GM23338 (cell line): ENCODE results near the gene SLC35D3. TPM values are rescaled to one million over a fixed set of nuclear protein-coding genes. Genes with fewer than 3 reads are reported as not detected.

Source experiments
- ATAC-seq: fragments of 200-7000 bp; cut with Tn5 transposase; 3 replicates; pipeline ENCODE4 v1.9.1; 2020
- DNase-seq: peaks from one replicate; pipeline ENCODE4 v3.0.0-alpha.2; 2015; ENCODE audit warnings: low spot score
- H2AFZ ChIP-seq: fragments of 200-600 bp; sonication (generic); 2 replicates; pipeline ENCODE4 v1.8.0; 2016; ENCODE audit warnings: antibody characterized with exemption, mild to moderate bottlenecking, moderate library complexity
- H3F3A ChIP-seq: fragments of 200-600 bp; sonication (generic); replicated peaks from 2 replicates; pipeline ENCODE4 v1.8.0; 2017; ENCODE audit warnings: antibody characterized with exemption, mixed run types, low read depth
- H3K27ac ChIP-seq: fragments of 200-600 bp; sonication (generic); 2 replicates; pipeline ENCODE4 v1.6.1; 2016; ENCODE audit warnings: low read depth
- H3K27me3 ChIP-seq: fragments of 200-600 bp; sonication (generic); 2 replicates; pipeline ENCODE4 v1.8.0; 2016; ENCODE audit warnings: mild to moderate bottlenecking, mixed run types, moderate library complexity; ENCODE audit not compliant: insufficient read depth
- H3K36me3 ChIP-seq: fragments of 200-600 bp; sonication (generic); 2 replicates; pipeline ENCODE4 v1.8.0; 2016; ENCODE audit warnings: mild to moderate bottlenecking; ENCODE audit not compliant: insufficient read depth
- H3K4me1 ChIP-seq: fragments of 200-600 bp; sonication (generic); 2 replicates; pipeline ENCODE4 v1.8.0; 2016; ENCODE audit warnings: mild to moderate bottlenecking, moderate library complexity; ENCODE audit not compliant: insufficient read depth
- H3K4me2 ChIP-seq: fragments of 200-600 bp; sonication (generic); 2 replicates; pipeline ENCODE4 v1.7.1; 2017; ENCODE audit warnings: mixed run types
- H3K4me3 ChIP-seq: fragments of 200-600 bp; sonication (generic); 2 replicates; pipeline ENCODE4 v1.6.1; 2016; ENCODE audit warnings: mixed run types
- H3K79me2 ChIP-seq: fragments of 200-600 bp; sonication (generic); replicated peaks from 2 replicates; pipeline ENCODE4 v1.8.0; 2017; ENCODE audit warnings: mild to moderate bottlenecking; ENCODE audit not compliant: insufficient read depth
- H3K9me2 ChIP-seq: fragments of 200-600 bp; sonication (generic); 2 replicates; pipeline ENCODE4 v1.8.0; 2017; ENCODE audit not compliant: insufficient read depth
- H4K20me1 ChIP-seq: fragments of 200-600 bp; sonication (generic); replicated peaks from 2 replicates; pipeline ENCODE4 v1.8.0; 2017; ENCODE audit warnings: mild to moderate bottlenecking; ENCODE audit not compliant: insufficient read depth
- H3K27ac Mint-ChIP-seq: 2 replicates; pipeline ENCODE4 v1.8.0; 2020; ENCODE audit warnings: inconsistent platforms, mild to moderate bottlenecking, moderate library complexity, mixed read lengths
- H3K27me3 Mint-ChIP-seq: 3 replicates; pipeline ENCODE4 v1.8.0; 2022; ENCODE audit warnings: low read depth, mild to moderate bottlenecking, moderate library complexity, mixed read lengths, inconsistent platforms; ENCODE audit not compliant: insufficient read depth, poor library complexity
- H3K36me3 Mint-ChIP-seq: 3 replicates; pipeline ENCODE4 v1.8.0; 2021; ENCODE audit warnings: low read depth, mild to moderate bottlenecking, inconsistent platforms, moderate library complexity, mixed read lengths
- H3K4me1 Mint-ChIP-seq: 3 replicates; pipeline ENCODE4 v1.8.0; 2020; ENCODE audit warnings: mild to moderate bottlenecking, inconsistent platforms, mixed read lengths
- H3K4me3 Mint-ChIP-seq: 3 replicates; pipeline ENCODE4 v1.8.0; 2021; ENCODE audit warnings: moderate library complexity, mild to moderate bottlenecking, inconsistent platforms, mixed read lengths
- H3K9me3 Mint-ChIP-seq: 3 replicates; pipeline ENCODE4 v1.8.0; 2020; ENCODE audit warnings: moderate library complexity, mild to moderate bottlenecking, inconsistent platforms, mixed read lengths
- EZH2 ChIP-seq: fragments of 200-600 bp; sonication (generic); IDR thresholded peaks from one replicate; pipeline ENCODE4 v1.8.0; 2017; ENCODE audit warnings: antibody characterized with exemption, mild to moderate bottlenecking, low read depth; ENCODE audit not compliant: unreplicated experiment
- EZH2phosphoT487 ChIP-seq: fragments of 200-600 bp; sonication (generic); IDR thresholded peaks from one replicate; pipeline ENCODE4 v1.8.1; 2018; ENCODE audit warnings: antibody characterized with exemption; ENCODE audit not compliant: unreplicated experiment
- JUNB ChIP-seq: IDR thresholded peaks from one replicate; pipeline ENCODE4 v1.6.1; 2016; ENCODE audit warnings: antibody characterized with exemption; ENCODE audit not compliant: unreplicated experiment
- NANOG ChIP-seq: IDR thresholded peaks from 2 replicates; pipeline ENCODE4 v1.6.1; 2016; ENCODE audit warnings: antibody characterized with exemption, borderline replicate concordance
- POLR2AphosphoS5 ChIP-seq: IDR thresholded peaks from 2 replicates; pipeline ENCODE4 v1.6.1; 2016; ENCODE audit warnings: antibody characterized with exemption, low read depth
- STAT1 ChIP-seq: IDR thresholded peaks from one replicate; pipeline ENCODE4 v1.6.1; 2016; ENCODE audit warnings: antibody characterized with exemption; ENCODE audit not compliant: unreplicated experiment
- ZNF114 ChIP-seq: fragments of 250-450 bp; sonication (Bioruptor Pico); IDR thresholded peaks from 2 replicates; pipeline ENCODE4 v1.5.0; 2020; ENCODE audit warnings: mild to moderate bottlenecking, moderate library complexity
- ZNF331 ChIP-seq: fragments of 250-450 bp; sonication (Bioruptor Pico); IDR thresholded peaks from 2 replicates; pipeline ENCODE4 v1.5.0; 2020; ENCODE audit warnings: low read depth, mild to moderate bottlenecking, moderate library complexity
- polyA plus RNA-seq: library from polyadenylated mRNA; unstranded; fragments of >200 nt; fragmentation: Nextera tagmentation; extraction: Ambion mirVana; gene quantifications from 2 replicates; pipeline ENCODE4 v1.2.1, GENCODE V29; 2016
- total RNA-seq: library from RNA; depleted of rRNA; stranded (reverse); fragments of >200 nt; shearing (Covaris generic); gene quantifications from 2 replicates; pipeline ENCODE4 v1.2.3, GENCODE V29; 2014
- TF ChIP-seq, protein P1 (sequence below): fragments of 250-450 bp; sonication (Bioruptor Pico); IDR thresholded peaks from 2 replicates; pipeline ENCODE4 v1.5.0; 2020; ENCODE audit warnings: mild to moderate bottlenecking, moderate library complexity
- TF ChIP-seq, protein P2 (sequence below): IDR thresholded peaks from 2 replicates; pipeline ENCODE4 v1.6.1; 2016; ENCODE audit warnings: antibody characterized with exemption
- TF ChIP-seq, protein P3 (sequence below), 2 experiments: fragments of 200-600 bp in 1 of 2; sonication (generic) in 1 of 2; conservative IDR thresholded peaks; 2 replicates each; pipeline versions ENCODE4 v1.5.1 to v1.6.1; 2016 to 2017; ENCODE audit warnings: antibody characterized with exemption in 2 of 2, low read depth in 2 of 2, mild to moderate bottlenecking in 2 of 2, moderate library complexity in 1 of 2

Gene SLC35D3
- total and polyA plus RNA-seq, 2 experiments from 2014 or later = 0.59 to 1.6 TPM

DNA sequence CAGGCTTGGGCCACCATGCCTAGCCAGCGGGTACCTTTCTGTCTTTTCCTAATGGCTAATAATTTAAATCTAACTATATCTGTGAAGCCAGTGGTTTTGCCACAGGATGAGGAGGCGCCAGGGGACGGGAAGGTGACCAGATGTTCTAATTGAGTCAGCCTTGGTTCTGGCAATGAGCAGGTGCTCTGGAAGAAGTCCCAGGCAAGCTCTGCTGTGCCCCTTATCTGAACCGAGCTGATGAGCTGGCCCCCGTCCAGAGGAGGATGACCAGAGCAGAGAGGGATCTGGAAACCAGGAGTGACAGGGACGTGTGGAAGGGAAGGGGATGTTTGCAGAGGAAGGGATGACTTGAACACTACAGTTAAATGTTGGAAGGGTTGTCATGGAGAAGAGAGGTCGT lies 46.7 kb downstream of the SLC35D3 start:
- H3K27ac ChIP-seq = no peak overlapping the region
- peaks cover 4% of the 10 kb centered on the region for H3K27me3 Mint-ChIP-seq
- no peak overlapping the region for H3K27ac Mint-ChIP-seq
- no peak for DNase-seq
- H3K9me3 Mint-ChIP-seq = no peaks in the 10 kb centered on the region
- TF ChIP-seq, protein P1, sequence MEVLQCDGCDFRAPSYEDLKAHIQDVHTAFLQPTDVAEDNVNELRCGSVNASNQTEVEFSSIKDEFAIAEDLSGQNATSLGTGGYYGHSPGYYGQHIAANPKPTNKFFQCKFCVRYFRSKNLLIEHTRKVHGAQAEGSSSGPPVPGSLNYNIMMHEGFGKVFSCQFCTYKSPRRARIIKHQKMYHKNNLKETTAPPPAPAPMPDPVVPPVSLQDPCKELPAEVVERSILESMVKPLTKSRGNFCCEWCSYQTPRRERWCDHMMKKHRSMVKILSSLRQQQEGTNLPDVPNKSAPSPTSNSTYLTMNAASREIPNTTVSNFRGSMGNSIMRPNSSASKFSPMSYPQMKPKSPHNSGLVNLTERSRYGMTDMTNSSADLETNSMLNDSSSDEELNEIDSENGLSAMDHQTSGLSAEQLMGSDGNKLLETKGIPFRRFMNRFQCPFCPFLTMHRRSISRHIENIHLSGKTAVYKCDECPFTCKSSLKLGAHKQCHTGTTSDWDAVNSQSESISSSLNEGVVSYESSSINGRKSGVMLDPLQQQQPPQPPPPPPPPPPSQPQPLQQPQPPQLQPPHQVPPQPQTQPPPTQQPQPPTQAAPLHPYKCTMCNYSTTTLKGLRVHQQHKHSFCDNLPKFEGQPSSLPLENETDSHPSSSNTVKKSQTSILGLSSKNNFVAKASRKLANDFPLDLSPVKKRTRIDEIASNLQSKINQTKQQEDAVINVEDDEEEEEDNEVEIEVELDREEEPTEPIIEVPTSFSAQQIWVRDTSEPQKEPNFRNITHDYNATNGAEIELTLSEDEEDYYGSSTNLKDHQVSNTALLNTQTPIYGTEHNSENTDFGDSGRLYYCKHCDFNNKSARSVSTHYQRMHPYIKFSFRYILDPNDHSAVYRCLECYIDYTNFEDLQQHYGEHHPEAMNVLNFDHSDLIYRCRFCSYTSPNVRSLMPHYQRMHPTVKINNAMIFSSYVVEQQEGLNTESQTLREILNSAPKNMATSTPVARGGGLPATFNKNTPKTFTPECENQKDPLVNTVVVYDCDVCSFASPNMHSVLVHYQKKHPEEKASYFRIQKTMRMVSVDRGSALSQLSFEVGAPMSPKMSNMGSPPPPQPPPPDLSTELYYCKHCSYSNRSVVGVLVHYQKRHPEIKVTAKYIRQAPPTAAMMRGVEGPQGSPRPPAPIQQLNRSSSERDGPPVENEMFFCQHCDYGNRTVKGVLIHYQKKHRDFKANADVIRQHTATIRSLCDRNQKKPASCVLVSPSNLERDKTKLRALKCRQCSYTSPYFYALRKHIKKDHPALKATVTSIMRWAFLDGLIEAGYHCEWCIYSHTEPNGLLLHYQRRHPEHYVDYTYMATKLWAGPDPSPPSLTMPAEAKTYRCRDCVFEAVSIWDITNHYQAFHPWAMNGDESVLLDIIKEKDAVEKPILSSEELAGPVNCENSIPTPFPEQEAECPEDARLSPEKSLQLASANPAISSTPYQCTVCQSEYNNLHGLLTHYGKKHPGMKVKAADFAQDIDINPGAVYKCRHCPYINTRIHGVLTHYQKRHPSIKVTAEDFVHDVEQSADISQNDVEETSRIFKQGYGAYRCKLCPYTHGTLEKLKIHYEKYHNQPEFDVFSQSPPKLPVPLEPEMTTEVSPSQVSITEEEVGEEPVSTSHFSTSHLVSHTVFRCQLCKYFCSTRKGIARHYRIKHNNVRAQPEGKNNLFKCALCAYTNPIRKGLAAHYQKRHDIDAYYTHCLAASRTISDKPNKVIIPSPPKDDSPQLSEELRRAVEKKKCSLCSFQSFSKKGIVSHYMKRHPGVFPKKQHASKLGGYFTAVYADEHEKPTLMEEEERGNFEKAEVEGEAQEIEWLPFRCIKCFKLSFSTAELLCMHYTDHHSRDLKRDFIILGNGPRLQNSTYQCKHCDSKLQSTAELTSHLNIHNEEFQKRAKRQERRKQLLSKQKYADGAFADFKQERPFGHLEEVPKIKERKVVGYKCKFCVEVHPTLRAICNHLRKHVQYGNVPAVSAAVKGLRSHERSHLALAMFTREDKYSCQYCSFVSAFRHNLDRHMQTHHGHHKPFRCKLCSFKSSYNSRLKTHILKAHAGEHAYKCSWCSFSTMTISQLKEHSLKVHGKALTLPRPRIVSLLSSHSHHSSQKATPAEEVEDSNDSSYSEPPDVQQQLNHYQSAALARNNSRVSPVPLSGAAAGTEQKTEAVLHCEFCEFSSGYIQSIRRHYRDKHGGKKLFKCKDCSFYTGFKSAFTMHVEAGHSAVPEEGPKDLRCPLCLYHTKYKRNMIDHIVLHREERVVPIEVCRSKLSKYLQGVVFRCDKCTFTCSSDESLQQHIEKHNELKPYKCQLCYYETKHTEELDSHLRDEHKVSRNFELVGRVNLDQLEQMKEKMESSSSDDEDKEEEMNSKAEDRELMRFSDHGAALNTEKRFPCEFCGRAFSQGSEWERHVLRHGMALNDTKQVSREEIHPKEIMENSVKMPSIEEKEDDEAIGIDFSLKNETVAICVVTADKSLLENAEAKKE (CRISPR knock-in tag) = no peak
- no peak for TF ChIP-seq ZNF114
- no peak for TF ChIP-seq JUNB
- TF ChIP-seq, protein P2, sequence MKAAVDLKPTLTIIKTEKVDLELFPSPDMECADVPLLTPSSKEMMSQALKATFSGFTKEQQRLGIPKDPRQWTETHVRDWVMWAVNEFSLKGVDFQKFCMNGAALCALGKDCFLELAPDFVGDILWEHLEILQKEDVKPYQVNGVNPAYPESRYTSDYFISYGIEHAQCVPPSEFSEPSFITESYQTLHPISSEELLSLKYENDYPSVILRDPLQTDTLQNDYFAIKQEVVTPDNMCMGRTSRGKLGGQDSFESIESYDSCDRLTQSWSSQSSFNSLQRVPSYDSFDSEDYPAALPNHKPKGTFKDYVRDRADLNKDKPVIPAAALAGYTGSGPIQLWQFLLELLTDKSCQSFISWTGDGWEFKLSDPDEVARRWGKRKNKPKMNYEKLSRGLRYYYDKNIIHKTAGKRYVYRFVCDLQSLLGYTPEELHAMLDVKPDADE = no peak
- TF ChIP-seq, protein P3, sequence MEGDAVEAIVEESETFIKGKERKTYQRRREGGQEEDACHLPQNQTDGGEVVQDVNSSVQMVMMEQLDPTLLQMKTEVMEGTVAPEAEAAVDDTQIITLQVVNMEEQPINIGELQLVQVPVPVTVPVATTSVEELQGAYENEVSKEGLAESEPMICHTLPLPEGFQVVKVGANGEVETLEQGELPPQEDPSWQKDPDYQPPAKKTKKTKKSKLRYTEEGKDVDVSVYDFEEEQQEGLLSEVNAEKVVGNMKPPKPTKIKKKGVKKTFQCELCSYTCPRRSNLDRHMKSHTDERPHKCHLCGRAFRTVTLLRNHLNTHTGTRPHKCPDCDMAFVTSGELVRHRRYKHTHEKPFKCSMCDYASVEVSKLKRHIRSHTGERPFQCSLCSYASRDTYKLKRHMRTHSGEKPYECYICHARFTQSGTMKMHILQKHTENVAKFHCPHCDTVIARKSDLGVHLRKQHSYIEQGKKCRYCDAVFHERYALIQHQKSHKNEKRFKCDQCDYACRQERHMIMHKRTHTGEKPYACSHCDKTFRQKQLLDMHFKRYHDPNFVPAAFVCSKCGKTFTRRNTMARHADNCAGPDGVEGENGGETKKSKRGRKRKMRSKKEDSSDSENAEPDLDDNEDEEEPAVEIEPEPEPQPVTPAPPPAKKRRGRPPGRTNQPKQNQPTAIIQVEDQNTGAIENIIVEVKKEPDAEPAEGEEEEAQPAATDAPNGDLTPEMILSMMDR (conservative IDR thresholded peaks at IDR 0.05; ENCODE audit: low read depth in 2 of 2) = no peak
- TF ChIP-seq EZH2 = no peak
- no peak for TF ChIP-seq NANOG
- TF ChIP-seq ZNF331 (CRISPR knock-in tag) = no peak
- TF ChIP-seq STAT1 = no peak
- TF ChIP-seq POLR2AphosphoS5 = no peak
- no peak for TF ChIP-seq EZH2phosphoT487
- no peaks in the 10 kb centered on the region for H3K9me2 ChIP-seq
- H2AFZ ChIP-seq = 0 out of 2 replicates have a peak overlapping the region, but pooled peaks have one; percentile 14
- H3K4me2 ChIP-seq = no peak overlapping the region
- H3K79me2 ChIP-seq = no peaks in the 10 kb centered on the region
- no peak overlapping the region for H3K4me3 ChIP-seq
- no peak overlapping the region for H3K4me3 Mint-ChIP-seq
- no peaks in the 10 kb centered on the region for H3K36me3 ChIP-seq
- no peaks in the 10 kb centered on the region; the same call in 1 of the 2 replicates for H3K4me1 ChIP-seq
- H3K4me1 Mint-ChIP-seq = 0 out of 3 replicates have a peak, but pooled peaks cover 2% of the 10 kb centered on the region
- no peaks in the 10 kb centered on the region for H4K20me1 ChIP-seq
- ATAC-seq = no peak
- H3F3A ChIP-seq = no peaks in the 10 kb centered on the region
- H3K36me3 Mint-ChIP-seq = no peaks in the 10 kb centered on the region; the same call in 2 of the 3 replicates
- H3K27me3 ChIP-seq = no peaks in the 10 kb centered on the region
